GM21390 (cell line): Measurements from ENCODE around the gene E2F3.
A peak's percentile ranks its signal among the peaks of the same experiment; 100 is the strongest.

Experiments used
- ATAC-seq: cut with Tn5 transposase; IDR thresholded peaks from one replicate; pipeline ENCODE4 v1.9.1; 2021; ENCODE audit not compliant: unreplicated experiment

E2F3 gene

GRCh38 chr6:20402092-20402341 lies 338 bp downstream of the E2F3 start:
- no peak for ATAC-seq

- no peak for ATAC-seq
Observed at GRCh38 chr6:20402342-20403069, 827 bp downstream of the E2F3 start.

GRCh38 chr6:20403070-20403765 lies 1.5 kb downstream of the E2F3 start:
- ATAC-seq = peak; percentile 44

GRCh38 chr6:20403766-20404640 lies 2.3 kb downstream of the E2F3 start:
- ATAC-seq = peak; percentile 2

GRCh38 chr6:20404641-20405032 lies 3.0 kb downstream of the E2F3 start:
- ATAC-seq = peak; percentile 26

GRCh38 chr6:20408851-20409250 lies 7.2 kb downstream of the E2F3 start:
- ATAC-seq = no peak

GRCh38 chr6:20409427-20409971 lies 7.8 kb downstream of the E2F3 start:
- peak; percentile 93 for ATAC-seq

- no peak for ATAC-seq
Observed at GRCh38 chr6:20411544-20411943, 9.9 kb downstream of the E2F3 start.

- no peak for ATAC-seq
Observed at GRCh38 chr6:20411953-20412681, 10.4 kb downstream of the E2F3 start.

- ATAC-seq = no peak
Observed at GRCh38 chr6:20412682-20413073, 11.0 kb downstream of the E2F3 start.

GRCh38 chr6:20413826-20414225 lies 12.1 kb downstream of the E2F3 start:
- ATAC-seq = no peak

GRCh38 chr6:20414711-20415110 lies 13.0 kb downstream of the E2F3 start:
- no peak for ATAC-seq

GRCh38 chr6:20415304-20415703 lies 13.6 kb downstream of the E2F3 start:
- no peak for ATAC-seq

GRCh38 chr6:20415712-20416454 lies 14.2 kb downstream of the E2F3 start:
- ATAC-seq = no peak

GRCh38 chr6:20416567-20417345 lies 15.1 kb downstream of the E2F3 start:
- no peak for ATAC-seq

- ATAC-seq = peak; percentile 50
Observed at GRCh38 chr6:20417819-20418218, 16.1 kb downstream of the E2F3 start.

- ATAC-seq = no peak
Observed at GRCh38 chr6:20426177-20427082, 24.8 kb downstream of the E2F3 start.

- peak; percentile 94 for ATAC-seq
Observed at GRCh38 chr6:20427856-20428255, 26.2 kb downstream of the E2F3 start.
